Activated naive CD8-positive, alpha-beta T cell treated with anti-CD3 and anti-CD28 coated beads, Interleukin-2, amount 50 U/mL, for 24 hours (primary cell): Measurements from ENCODE around the gene SELPLG.
"Not testable (repeated sequence)": the region's sequence is repeated elsewhere in the genome, so short reads cannot be mapped to it uniquely, and the experiment has no call there.

Experiments
- ATAC-seq: fragments of 150-1000 bp; cut with Tn5 transposase; one replicate; pipeline ENCODE4 v1.10.0; 2021
- DNase-seq: peaks from one replicate; pipeline ENCODE4 v3.0.0; 2021
- H3K27ac Mint-ChIP-seq: one replicate; pipeline ENCODE4 v1.8.0; 2021; ENCODE audit warnings: mild to moderate bottlenecking, mixed read lengths
- H3K27me3 Mint-ChIP-seq: one replicate; pipeline ENCODE4 v1.8.0; 2021; ENCODE audit warnings: mixed read lengths
- H3K36me3 Mint-ChIP-seq: one replicate; pipeline ENCODE4 v1.8.0; 2021; ENCODE audit warnings: low read depth, mixed read lengths
- H3K4me1 Mint-ChIP-seq: one replicate; pipeline ENCODE4 v1.8.0; 2021; ENCODE audit warnings: mixed read lengths
- H3K4me3 Mint-ChIP-seq: one replicate; pipeline ENCODE4 v1.8.0; 2021; ENCODE audit warnings: mild to moderate bottlenecking, moderate library complexity, mixed read lengths
- H3K9me3 Mint-ChIP-seq: one replicate; pipeline ENCODE4 v1.8.0; 2021; ENCODE audit warnings: mixed read lengths

Gene SELPLG

GRCh38 chr12:108622921-108623514 is 10.7 kb downstream of the SELPLG start:
- no peak overlapping the region for H3K4me3 Mint-ChIP-seq
- H3K27ac Mint-ChIP-seq: no peak overlapping the region
- ATAC-seq: no peak
- peaks cover 54% of the 10 kb centered on the region for H3K4me1 Mint-ChIP-seq
- H3K9me3 Mint-ChIP-seq: no peaks in the 10 kb centered on the region
- peaks cover 26% of the 10 kb centered on the region for H3K36me3 Mint-ChIP-seq
- DNase-seq: no peak
- no peaks in the 10 kb centered on the region for H3K27me3 Mint-ChIP-seq

- DNase-seq: no peak
- Mint-ChIP-seq H3K4me3 (no peak overlapping the region), H3K36me3 (peaks cover 26% of the 10 kb centered on the region), H3K27ac (peak overlapping the region; percentile 90), H3K9me3 (no peaks in the 10 kb centered on the region), H3K4me1 (peaks cover 55% of the 10 kb centered on the region), H3K27me3 (no peaks in the 10 kb centered on the region)
- ATAC-seq: no peak
Measured at GRCh38 chr12:108622421-108622820, 11.3 kb downstream of the SELPLG start.

- H3K4me3 Mint-ChIP-seq: no peak overlapping the region
- peak overlapping the region; percentile 76 for H3K27ac Mint-ChIP-seq
Measured at GRCh38 chr12:108621161-108621560, 12.5 kb downstream of the SELPLG start.

GRCh38 chr12:108620236-108620879 is 13.3 kb downstream of the SELPLG start:
- Mint-ChIP-seq H3K27me3 (no peaks in the 10 kb centered on the region), H3K4me3 (no peak overlapping the region), H3K36me3 (peaks cover 40% of the 10 kb centered on the region), H3K9me3 (peaks cover 11% of the 10 kb centered on the region), H3K27ac (peak overlapping the region; percentile 8), H3K4me1 (peaks cover 60% of the 10 kb centered on the region)
- ATAC-seq (no peak), DNase-seq (no peak)

More at GRCh38 chr12:108621161-108621560, 12.5 kb downstream of the SELPLG start:
- ATAC-seq (no peak), DNase-seq (no peak)
- Mint-ChIP-seq H3K9me3 (peaks cover 6% of the 10 kb centered on the region), H3K27me3 (no peaks in the 10 kb centered on the region), H3K4me1 (peaks cover 59% of the 10 kb centered on the region), H3K36me3 (peaks cover 33% of the 10 kb centered on the region)

- no peaks in the 10 kb centered on the region for H3K27me3 Mint-ChIP-seq
- peak overlapping the region; percentile 8 for H3K27ac Mint-ChIP-seq
- H3K36me3 Mint-ChIP-seq: peaks cover 38% of the 10 kb centered on the region
- H3K4me1 Mint-ChIP-seq: peaks cover 61% of the 10 kb centered on the region
- no peak overlapping the region for H3K4me3 Mint-ChIP-seq
- peaks cover 11% of the 10 kb centered on the region for H3K9me3 Mint-ChIP-seq
- ATAC-seq (no peak), DNase-seq (no peak)
Measured at GRCh38 chr12:108619369-108620160, 14.1 kb downstream of the SELPLG start.

- H3K27me3 Mint-ChIP-seq, ATAC-seq, H3K27ac Mint-ChIP-seq, DNase-seq, H3K4me3 Mint-ChIP-seq: not testable (repeated sequence)
- Mint-ChIP-seq H3K36me3 (peaks cover 32% of the 10 kb centered on the region), H3K9me3 (peaks cover 11% of the 10 kb centered on the region), H3K4me1 (peaks cover 67% of the 10 kb centered on the region)
Measured at GRCh38 chr12:108618953-108619274, 14.8 kb downstream of the SELPLG start.

- no peak overlapping the region for H3K4me3 Mint-ChIP-seq
- H3K27me3 Mint-ChIP-seq: no peaks in the 10 kb centered on the region
Measured at GRCh38 chr12:108618079-108618952, 15.4 kb downstream of the SELPLG start.

GRCh38 chr12:108616941-108617858 is 16.5 kb downstream of the SELPLG start:
- peak overlapping the region; percentile 66 for H3K4me3 Mint-ChIP-seq
- H3K4me1 Mint-ChIP-seq: peaks cover 73% of the 10 kb centered on the region
- no peaks in the 10 kb centered on the region for H3K27me3 Mint-ChIP-seq

More at GRCh38 chr12:108618079-108618952, 15.4 kb downstream of the SELPLG start:
- no peak for ATAC-seq
- Mint-ChIP-seq H3K36me3 (peaks cover 26% of the 10 kb centered on the region), H3K4me1 (peaks cover 69% of the 10 kb centered on the region), H3K27ac (peak overlapping the region; percentile 94), H3K9me3 (peaks cover 11% of the 10 kb centered on the region)
- DNase-seq: peak; percentile 85

GRCh38 chr12:108616359-108616758 is 17.3 kb downstream of the SELPLG start:
- Mint-ChIP-seq H3K9me3 (peaks cover 11% of the 10 kb centered on the region), H3K4me3 (no peak overlapping the region), H3K36me3 (peaks cover 16% of the 10 kb centered on the region), H3K27ac (peak overlapping the region; percentile 94), H3K4me1 (peaks cover 73% of the 10 kb centered on the region), H3K27me3 (no peaks in the 10 kb centered on the region)
- DNase-seq (no peak), ATAC-seq (no peak)

More at GRCh38 chr12:108616941-108617858, 16.5 kb downstream of the SELPLG start:
- DNase-seq (peak; percentile 85), ATAC-seq (peak; percentile 96)
- Mint-ChIP-seq H3K27ac (peak overlapping the region; percentile 94), H3K9me3 (peaks cover 11% of the 10 kb centered on the region), H3K36me3 (peaks cover 18% of the 10 kb centered on the region)

- Mint-ChIP-seq H3K9me3 (peaks cover 11% of the 10 kb centered on the region), H3K27ac (peak overlapping the region; percentile 94), H3K36me3 (peaks cover 14% of the 10 kb centered on the region), H3K27me3 (no peaks in the 10 kb centered on the region), H3K4me3 (no peak overlapping the region), H3K4me1 (peaks cover 70% of the 10 kb centered on the region)
- ATAC-seq (no peak), DNase-seq (no peak)
Measured at GRCh38 chr12:108615918-108616317, 17.8 kb downstream of the SELPLG start.

GRCh38 chr12:108614639-108615038 is 19.1 kb downstream of the SELPLG start:
- Mint-ChIP-seq H3K27ac (peak overlapping the region; percentile 48), H3K4me3 (no peak overlapping the region), H3K4me1 (peaks cover 68% of the 10 kb centered on the region), H3K36me3 (peaks cover 14% of the 10 kb centered on the region), H3K9me3 (peaks cover 11% of the 10 kb centered on the region), H3K27me3 (no peaks in the 10 kb centered on the region)
- ATAC-seq (no peak), DNase-seq (no peak)

GRCh38 chr12:108614041-108614440 is 19.7 kb downstream of the SELPLG start:
- peaks cover 14% of the 10 kb centered on the region for H3K36me3 Mint-ChIP-seq
- H3K27me3 Mint-ChIP-seq: no peaks in the 10 kb centered on the region
- DNase-seq (no peak), ATAC-seq (no peak)
- no peak overlapping the region for H3K4me3 Mint-ChIP-seq
- peaks cover 66% of the 10 kb centered on the region for H3K4me1 Mint-ChIP-seq
- H3K27ac Mint-ChIP-seq: peak overlapping the region; percentile 48
- H3K9me3 Mint-ChIP-seq: peaks cover 11% of the 10 kb centered on the region

GRCh38 chr12:108613548-108613947 is 20.1 kb downstream of the SELPLG start:
- DNase-seq (no peak), ATAC-seq (no peak)
- H3K27ac Mint-ChIP-seq: no peak overlapping the region
- peaks cover 62% of the 10 kb centered on the region for H3K4me1 Mint-ChIP-seq
- H3K4me3 Mint-ChIP-seq: no peak overlapping the region
- peaks cover 14% of the 10 kb centered on the region for H3K36me3 Mint-ChIP-seq
- H3K9me3 Mint-ChIP-seq: peaks cover 11% of the 10 kb centered on the region
- H3K27me3 Mint-ChIP-seq: no peaks in the 10 kb centered on the region
